ENCODE results near the gene PIGQ. TPM values are rescaled to one million over a fixed set of nuclear protein-coding genes. Genes with fewer than 3 reads are reported as not detected.

Gene PIGQ
- total and polyA plus RNA-seq, 2 of the 13 experiments (the other 11 are each of a cell fraction or from before 2014, with no cell fraction given): 7.7 to 19.7 TPM

- TF ChIP-seq ZNF639 (CRISPR knock-in tag; conservative IDR thresholded peaks at IDR 0.05): no peak
- peak; percentile 53 to 59; a peak in 1 of 4 replicates for TF ChIP-seq HMGXB4 (CRISPR knock-in tag; IDR thresholded peaks at IDR 0.05; ENCODE audit: borderline replicate concordance in 1 of 2, low read depth in 1 of 2)
- no peak for TF ChIP-seq SP2 (CRISPR knock-in tag; IDR thresholded peaks at IDR 0.05)
- TF ChIP-seq HMG20A (CRISPR knock-in tag; IDR thresholded peaks at IDR 0.05; ENCODE audit: borderline replicate concordance): peak; percentile 68; the same call in 1 of the 2 replicates
- TF ChIP-seq ZNF761 (CRISPR knock-in tag; conservative IDR thresholded peaks at IDR 0.05): peak; percentile 46; the same call in 1 of the 2 replicates
- TF ChIP-seq CENPBD1 (CRISPR knock-in tag; IDR thresholded peaks at IDR 0.05; ENCODE audit: borderline replicate concordance, low read depth): no peak
- no peak for TF ChIP-seq ZNF143 (CRISPR knock-in tag; IDR thresholded peaks at IDR 0.05)
- TF ChIP-seq ATF5 (CRISPR knock-in tag; IDR thresholded peaks at IDR 0.05; ENCODE audit: low read depth): no peak
- TF ChIP-seq SRSF1 (optimal IDR thresholded peaks at IDR 0.05; ENCODE audit: low read depth, low read length): peak; percentile 36
- no peak for TF ChIP-seq BRCA1 (CRISPR knock-in tag; IDR thresholded peaks at IDR 0.05)
- TF ChIP-seq IRF2 (CRISPR knock-in tag; IDR thresholded peaks at IDR 0.05): peak; percentile 71; the same call in 1 of the 2 replicates
- peak; percentile 96 for TF ChIP-seq ARNTL (CRISPR knock-in tag; IDR thresholded peaks at IDR 0.05)
- TF ChIP-seq SRY (CRISPR knock-in tag; IDR thresholded peaks at IDR 0.05): no peak
- TF ChIP-seq ZFP37 (CRISPR knock-in tag; IDR thresholded peaks at IDR 0.05; ENCODE audit: borderline replicate concordance): 0 out of 2 replicates have a peak, but pooled peaks have one; percentile 32
- TF ChIP-seq MTF2 (CRISPR knock-in tag; IDR thresholded peaks at IDR 0.05; ENCODE audit: borderline replicate concordance): no peak; the same call in 1 of the 2 replicates
- TF ChIP-seq IRF1 (CRISPR knock-in tag; IDR thresholded peaks at IDR 0.05; ENCODE audit: low read depth): no peak
- peak; percentile 95 for TF ChIP-seq ZMYM2 (CRISPR knock-in tag; IDR thresholded peaks at IDR 0.05)
- TF ChIP-seq ZNF142 (CRISPR knock-in tag; IDR thresholded peaks at IDR 0.05): no peak
Measured at GRCh38 chr16:558298-559020, 11.3 kb upstream of the PIGQ start (continued).

Measured in HepG2 (cell line).